ENCODE results near the gene PAGR1.

- TF ChIP-seq CTCF (IDR thresholded peaks at IDR 0.05) (no peak), ZFX (IDR thresholded peaks at IDR 0.05; ENCODE audit: borderline replicate concordance) (no peak)
Measured at GRCh38 chr16:29809850-29810698, 5.9 kb upstream of the PAGR1 start.

Measured in 22Rv1 (cell line).